ENCODE results near the gene CIRBP.

- no peak for TF ChIP-seq CTCF (conservative IDR thresholded peaks at IDR 0.05; ENCODE audit: low read depth, low read length)
- TF ChIP-seq EZH2 (IDR thresholded peaks at IDR 0.05; ENCODE audit: borderline replicate concordance, low read depth, low read length, poor library complexity, severe bottlenecking), result no peak
These were observed 34.2 kb upstream of the CIRBP start for GRCh38 chr19:1234955-1235380.

Measured in A673 (cell line).